Fibroblast of pulmonary artery (primary cell): ENCODE data around the gene USP27X.

ENCODE experiments used
- DNase-seq: peaks from one replicate; pipeline ENCODE4 v3.0.0-alpha.2; 2010; ENCODE audit warnings: low read depth
- H3K4me3 ChIP-seq: replicated peaks from 2 replicates; pipeline ENCODE4 v1.5.1; 2011; ENCODE audit warnings: low read depth, mild to moderate bottlenecking, control low read depth, low read length, moderate library complexity
- TF ChIP-seq, protein P1 (sequence below): IDR thresholded peaks from 2 replicates; pipeline ENCODE4 v1.5.1; 2011; ENCODE audit warnings: mild to moderate bottlenecking, control low read depth, low read length, inconsistent platforms; ENCODE audit errors: missing control alignments

The USP27X gene

GRCh38 chrX:49879656-49880277 is 483 bp downstream of the USP27X start:
- DNase-seq = no peak
- TF ChIP-seq, protein P1, sequence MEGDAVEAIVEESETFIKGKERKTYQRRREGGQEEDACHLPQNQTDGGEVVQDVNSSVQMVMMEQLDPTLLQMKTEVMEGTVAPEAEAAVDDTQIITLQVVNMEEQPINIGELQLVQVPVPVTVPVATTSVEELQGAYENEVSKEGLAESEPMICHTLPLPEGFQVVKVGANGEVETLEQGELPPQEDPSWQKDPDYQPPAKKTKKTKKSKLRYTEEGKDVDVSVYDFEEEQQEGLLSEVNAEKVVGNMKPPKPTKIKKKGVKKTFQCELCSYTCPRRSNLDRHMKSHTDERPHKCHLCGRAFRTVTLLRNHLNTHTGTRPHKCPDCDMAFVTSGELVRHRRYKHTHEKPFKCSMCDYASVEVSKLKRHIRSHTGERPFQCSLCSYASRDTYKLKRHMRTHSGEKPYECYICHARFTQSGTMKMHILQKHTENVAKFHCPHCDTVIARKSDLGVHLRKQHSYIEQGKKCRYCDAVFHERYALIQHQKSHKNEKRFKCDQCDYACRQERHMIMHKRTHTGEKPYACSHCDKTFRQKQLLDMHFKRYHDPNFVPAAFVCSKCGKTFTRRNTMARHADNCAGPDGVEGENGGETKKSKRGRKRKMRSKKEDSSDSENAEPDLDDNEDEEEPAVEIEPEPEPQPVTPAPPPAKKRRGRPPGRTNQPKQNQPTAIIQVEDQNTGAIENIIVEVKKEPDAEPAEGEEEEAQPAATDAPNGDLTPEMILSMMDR = no peak
- H3K4me3 ChIP-seq = peak overlapping the region; percentile 60

GRCh38 chrX:49880668-49881067 is 1.4 kb downstream of the USP27X start:
- no peak overlapping the region for H3K4me3 ChIP-seq
- TF ChIP-seq, protein P1 = no peak
- no peak for DNase-seq

GRCh38 chrX:49884290-49884862 is 5.1 kb downstream of the USP27X start:
- peak; percentile 68 for DNase-seq
- no peak overlapping the region for H3K4me3 ChIP-seq
- TF ChIP-seq, protein P1 = peak; percentile 80

DNA sequence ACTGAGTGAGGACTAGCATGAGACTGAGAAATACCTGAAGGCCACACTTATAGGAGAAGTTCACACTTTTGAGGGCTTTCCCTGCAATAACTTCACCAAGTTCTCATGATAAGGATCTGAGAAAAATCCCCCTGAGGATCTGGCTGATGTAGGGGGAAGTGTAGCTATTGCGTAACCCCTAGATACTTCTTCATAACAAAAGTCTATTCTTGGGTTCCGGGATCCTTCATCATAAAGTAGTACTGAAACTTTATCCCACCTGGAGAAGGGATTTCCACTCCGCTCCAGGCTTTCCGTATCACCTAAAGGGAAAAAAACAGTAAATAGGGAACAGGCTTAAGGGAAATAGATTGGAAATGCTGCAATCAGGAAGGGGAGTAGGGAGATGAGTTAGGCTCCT is 13.3 kb downstream of the USP27X start:
- DNase-seq = no peak
- no peak overlapping the region for H3K4me3 ChIP-seq
- TF ChIP-seq, protein P1 = no peak

- H3K4me3 ChIP-seq = no peak overlapping the region
- DNase-seq = no peak
- TF ChIP-seq, protein P1 = no peak
These were observed 17.7 kb downstream of the USP27X start for GRCh38 chrX:49896951-49897350.

- no peak overlapping the region for H3K4me3 ChIP-seq
- no peak for DNase-seq
- TF ChIP-seq, protein P1 = no peak
These were observed 21.8 kb downstream of the USP27X start for GRCh38 chrX:49901048-49901447.

GRCh38 chrX:49910344-49910743 is 31.1 kb downstream of the USP27X start:
- H3K4me3 ChIP-seq = no peak overlapping the region
- TF ChIP-seq, protein P1 = no peak
- no peak for DNase-seq
